Sigmoid colon (tissue), 7 donors: ENCODE results near the gene HNF1B. TPM values are rescaled to one million over a fixed set of nuclear protein-coding genes. Genes with fewer than 3 reads are reported as not detected.
"Not testable (repeated sequence)": the region's sequence is repeated elsewhere in the genome, so short reads cannot be mapped to it uniquely, and the experiment has no call there.

Experiments
- DNase-seq: peaks from one replicate; pipeline ENCODE4 v3.0.0-alpha.2; 2019
- H3K27ac ChIP-seq, 4 donors: fragments of 200-600 bp; sonication (generic); one replicate each; pipeline ENCODE4 v1.5.1; 2016 to 2019; ENCODE audit warnings: mild to moderate bottlenecking in 1 of 4
- H3K27me3 ChIP-seq, 3 donors: fragments of 200-600 bp; sonication (generic); one replicate each; pipeline ENCODE4 v1.5.1; 2019; ENCODE audit warnings: mild to moderate bottlenecking in 1 of 3
- H3K36me3 ChIP-seq, 4 donors: fragments of 200-600 bp; sonication (generic); one replicate each; pipeline ENCODE4 v1.5.1; 2016 to 2019
- H3K4me1 ChIP-seq, 4 donors: fragments of 200-600 bp; sonication (generic); one replicate each; pipeline ENCODE4 v1.5.1; 2017 to 2019
- H3K4me3 ChIP-seq, 4 donors: fragments of 200-600 bp; sonication (generic); one replicate each; pipeline ENCODE4 v1.5.1; 2017 to 2019; ENCODE audit warnings: mild to moderate bottlenecking in 2 of 4, moderate library complexity in 1 of 4
- H3K9me3 ChIP-seq, 4 donors: fragments of 200-600 bp in 3 of 4; sonication (generic) in 3 of 4; one replicate each; pipeline versions ENCODE4 v1.5.1 to v1.6.1; 2013 to 2019
- CTCF ChIP-seq, 4 experiments: fragments of 450-650 bp in 3 of 4; fragments of 200-600 bp in 1 of 4; IDR thresholded peaks; one replicate each; pipeline ENCODE4 v1.5.1; 2016 to 2019; ENCODE audit warnings: antibody characterized with exemption in 4 of 4, mild to moderate bottlenecking in 3 of 4, moderate library complexity in 2 of 4
- EP300 ChIP-seq, 4 donors: sonication (generic); formaldehyde crosslinking; IDR thresholded peaks; one replicate each; pipeline ENCODE4 v1.6.1; 2017; ENCODE audit warnings: antibody characterized with exemption in 4 of 4
- POLR2A ChIP-seq, 2 donors: fragments of 450-650 bp; IDR thresholded peaks; one replicate each; pipeline ENCODE4 v1.6.1; 2016; ENCODE audit warnings: antibody characterized with exemption in 2 of 2, mild to moderate bottlenecking in 2 of 2, moderate library complexity in 2 of 2
- POLR2AphosphoS5 ChIP-seq, 4 donors: sonication (generic); formaldehyde crosslinking; IDR thresholded peaks; one replicate each; pipeline ENCODE4 v1.6.1; 2017; ENCODE audit warnings: antibody characterized with exemption in 4 of 4
- WGBS, 2 donors: extraction: QIAGEN DNeasy Blood & Tissue Kit; methylation state at CpG; one replicate each; pipeline ENCODE4 v1.1.7; 2013; 5-methylcytosine and 5-hydroxymethylcytosine counted together
- intact Hi-C: fragments of 100-400 bp; cut with DNase I; formaldehyde crosslinking; loops from one replicate; pipeline ENCODE4 v1.15.1; 2023
- polyA plus RNA-seq, 3 donors: library from polyadenylated mRNA; stranded (reverse); fragments of 200-250 nt; gene quantifications; one replicate each; pipeline ENCODE4 v1.2.3, GENCODE V29; 2013
- total RNA-seq, 4 donors: library from RNA; depleted of rRNA; stranded (reverse); fragments of >200 nt; gene quantifications; one replicate each; pipeline ENCODE4 v1.1.0, GENCODE V29; 2016
- donor health status: healthy with polysubstance abuse.
- donor health status: Bipolar disorder and iron deficiency.
- donor health status: healthy.

The HNF1B gene
- total and polyA plus RNA-seq, 7 donors, result 0.28 to 13.2 (median 10.7) TPM; not detected in 3

DNA sequence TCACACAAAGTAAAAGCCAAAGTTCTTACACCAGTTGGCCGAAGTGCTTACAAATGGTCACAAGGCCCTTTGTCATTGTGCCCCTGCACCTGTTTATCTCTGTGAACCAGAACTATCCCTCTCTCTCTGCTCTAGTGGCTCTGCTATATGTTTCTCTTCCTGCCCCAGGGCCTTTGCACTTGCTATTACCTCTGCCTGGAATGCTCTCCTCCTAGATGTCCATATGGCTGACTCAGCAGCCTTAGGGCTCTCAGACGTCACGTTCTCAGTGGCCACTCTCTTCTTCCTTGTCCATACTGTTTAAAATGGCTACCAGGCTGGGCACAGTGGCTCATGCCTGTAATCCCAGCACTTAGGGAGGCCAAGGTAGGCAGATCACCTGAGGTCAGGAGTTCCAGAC is 62.9 kb downstream of the HNF1B start:
- no peak for DNase-seq
- 91 to 93% methylated on average over 3 of the region's 3 CpGs for WGBS, 2 donors
- intact Hi-C loops, result no loop called here
- H3K36me3 ChIP-seq, result no peaks in the 10 kb centered on the region
- H3K27ac ChIP-seq, result no peak overlapping the region
- no peak for TF ChIP-seq POLR2A (IDR thresholded peaks at IDR 0.05)
- TF ChIP-seq POLR2AphosphoS5 (IDR thresholded peaks at IDR 0.05), result no peak
- no peak for TF ChIP-seq CTCF (IDR thresholded peaks at IDR 0.05)
- no peak for TF ChIP-seq EP300 (IDR thresholded peaks at IDR 0.05)
- H3K4me1 ChIP-seq, result no peaks in the 10 kb centered on the region
- no peaks in the 10 kb centered on the region for H3K9me3 ChIP-seq
- no peaks in the 10 kb centered on the region for H3K27me3 ChIP-seq
- H3K4me3 ChIP-seq, result no peak overlapping the region

GRCh38 chr17:37679995-37680394 is 64.9 kb downstream of the HNF1B start:
- H3K27ac ChIP-seq, H3K4me3 ChIP-seq, H3K36me3 ChIP-seq, H3K9me3 ChIP-seq, H3K27me3 ChIP-seq, intact Hi-C loops, H3K4me1 ChIP-seq, DNase-seq: not testable (repeated sequence)
- WGBS, 2 donors, result 93 to 94% methylated on average over 1 of the region's 2 CpGs

- intact Hi-C loops, result no loop called here
- no peaks in the 10 kb centered on the region for H3K9me3 ChIP-seq
- H3K27ac ChIP-seq, result no peak overlapping the region
- no peak for TF ChIP-seq POLR2A (IDR thresholded peaks at IDR 0.05)
- no peak for TF ChIP-seq EP300 (IDR thresholded peaks at IDR 0.05)
- TF ChIP-seq CTCF (IDR thresholded peaks at IDR 0.05), result no peak
- no peak for TF ChIP-seq POLR2AphosphoS5 (IDR thresholded peaks at IDR 0.05)
- H3K27me3 ChIP-seq, result no peaks in the 10 kb centered on the region
- peaks cover 0 to 5% (median 0%) of the 10 kb centered on the region in 4 donors for H3K4me1 ChIP-seq
- no peak for DNase-seq
- 34 to 73% methylated on average over 1 of the region's 1 CpG for WGBS, 2 donors
- H3K4me3 ChIP-seq, result no peak overlapping the region
- no peaks in the 10 kb centered on the region for H3K36me3 ChIP-seq
Measured at GRCh38 chr17:37678036-37678435, 66.8 kb downstream of the HNF1B start.

DNA sequence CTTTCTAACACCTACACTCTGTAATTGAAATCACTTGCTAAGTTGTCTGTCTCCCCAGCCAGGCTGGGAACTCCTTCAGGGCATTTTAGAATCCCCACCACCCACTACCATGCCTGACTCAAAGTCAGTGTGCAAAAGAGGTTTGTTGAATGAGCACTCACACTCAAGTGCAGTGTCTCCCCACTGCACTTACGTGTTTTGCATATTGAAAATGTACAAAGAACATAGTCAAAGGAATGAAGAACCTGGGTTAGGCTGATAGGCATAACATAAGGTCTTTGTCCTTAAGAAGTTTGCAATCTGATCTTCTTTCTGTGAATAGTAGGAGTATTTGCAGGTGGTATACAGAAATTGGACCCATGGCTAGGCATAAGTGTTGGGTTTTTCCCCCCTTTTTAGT is 67.8 kb downstream of the HNF1B start:
- Histone ChIP-seq H3K27me3 (no peaks in the 10 kb centered on the region), H3K36me3 (no peaks in the 10 kb centered on the region), H3K4me1 (peaks cover 0 to 5% (median 0%) of the 10 kb centered on the region in 4 donors), H3K4me3 (no peak overlapping the region), H3K9me3 (no peaks in the 10 kb centered on the region), H3K27ac (no peak overlapping the region)
- intact Hi-C loops, result no loop called here
- DNase-seq, result no peak
- WGBS, 2 donors, result 58 to 76% methylated on average over 1 of the region's 1 CpG
- TF ChIP-seq EP300 (IDR thresholded peaks at IDR 0.05), result no peak
- TF ChIP-seq POLR2AphosphoS5 (IDR thresholded peaks at IDR 0.05), result no peak
- TF ChIP-seq POLR2A (IDR thresholded peaks at IDR 0.05), result no peak
- TF ChIP-seq CTCF (IDR thresholded peaks at IDR 0.05), result no peak

GRCh38 chr17:37676115-37676925 is 68.5 kb downstream of the HNF1B start:
- no peak for DNase-seq
- no peaks in the 10 kb centered on the region for H3K27me3 ChIP-seq
- H3K9me3 ChIP-seq, result no peaks in the 10 kb centered on the region
- intact Hi-C loops, result no loop called here
- H3K36me3 ChIP-seq, result no peaks in the 10 kb centered on the region
- 3 to 21% methylated on average over 7 of the region's 7 CpGs for WGBS, 2 donors
- TF ChIP-seq POLR2A (IDR thresholded peaks at IDR 0.05) (no peak), CTCF (IDR thresholded peaks at IDR 0.05) (no peak)
- H3K27ac ChIP-seq, result no peak overlapping the region
- H3K4me3 ChIP-seq, result no peak overlapping the region
- peaks cover 0 to 5% (median 0%) of the 10 kb centered on the region in 4 donors for H3K4me1 ChIP-seq
